Lung microvascular endothelial cell (primary cell): ENCODE results near the gene AGMO. TPM values are rescaled to one million over a fixed set of nuclear protein-coding genes. Genes with fewer than 3 reads are reported as not detected.

Experiments
- total RNA-seq: library from RNA; depleted of rRNA; stranded (reverse); fragments of >200 nt; gene quantifications from 2 replicates; pipeline ENCODE4 v1.2.1, GENCODE V29; 2014

The AGMO gene
- total RNA-seq, 1 donor from 2014 or later: 0.40 TPM

Other genes with a start within 250 kb of the AGMO start
- 0.22 and 0.40 TPM in 2 replicates for gene MEOX2, start 124.7 kb upstream of the AGMO start, total RNA-seq